ENCODE results near the gene TMEM101. TPM values are rescaled to one million over a fixed set of nuclear protein-coding genes. Genes with fewer than 3 reads are reported as not detected.

The TMEM101 gene
- total and polyA plus RNA-seq, 2 of the 8 experiments (the other 6 are each of a cell fraction or from before 2014, with no cell fraction given) = 16.1 to 44.7 TPM

DNA sequence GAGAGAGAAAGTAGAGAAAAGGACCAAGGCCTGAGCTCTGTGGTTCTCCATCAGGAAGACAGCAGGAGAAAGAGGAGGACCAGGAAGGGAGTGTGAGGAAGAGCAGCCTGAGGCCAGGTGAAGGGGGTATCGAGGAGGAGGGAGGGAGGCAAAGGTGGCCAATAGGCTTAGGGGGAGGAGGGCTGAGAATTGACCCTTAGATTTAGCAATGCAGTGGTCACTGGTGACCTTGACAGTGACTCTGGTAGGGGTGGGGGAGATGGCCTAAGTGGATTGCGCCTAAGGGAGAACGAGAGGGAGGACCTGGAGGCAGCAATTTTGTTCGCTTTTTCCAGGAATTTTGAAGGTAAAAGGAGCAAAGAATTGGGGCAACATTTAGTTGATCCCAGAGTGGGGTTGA is 15.7 kb downstream of the TMEM101 start:
- Histone ChIP-seq H4K91ac (replicated peaks; ENCODE audit: insufficient read length, low read length) (no peak overlapping the region), H3K79me1 (ENCODE audit: low read depth, low read length) (no peaks in the 10 kb centered on the region), H4K20me1 (replicated peaks in 1 of 2; ENCODE audit: control insufficient read depth in 1 of 2, insufficient read depth in 2 of 2, low read length in 2 of 2) (no peaks in the 10 kb centered on the region), H3K27ac (ENCODE audit: low read depth, low read length) (no peak overlapping the region), H3K14ac (ENCODE audit: insufficient read length) (no peak overlapping the region), H2BK20ac (ENCODE audit: low read length) (no peak overlapping the region), H2BK12ac (ENCODE audit: low read depth, low read length) (no peak overlapping the region), H2AK5ac (ENCODE audit: low read depth, low read length) (no peak overlapping the region), H3K4me3 (ENCODE audit: extremely low read depth in 1 of 4, insufficient read depth in 2 of 4, low read depth in 3 of 4, low read length in 4 of 4) (no peak overlapping the region), H3K9me3 (ENCODE audit: insufficient read depth in 2 of 2, low read depth in 1 of 2, low read length in 1 of 2) (no peaks in the 10 kb centered on the region), H4K8ac (ENCODE audit: extremely low read depth, insufficient read depth, low read length) (no peak overlapping the region), H3K27me3 (replicated peaks in 1 of 4; ENCODE audit: control insufficient read depth in 3 of 4, extremely low read depth in 1 of 4, insufficient read depth in 3 of 4, low read length in 3 of 4) (peaks cover 0 to 8% (median 5%) of the 10 kb centered on the region in 4 experiments; a peak in 5 of 7 replicates), H3K18ac (ENCODE audit: extremely low read depth, low read length) (no peak overlapping the region), H3K9ac (replicated peaks in 1 of 4; ENCODE audit: extremely low read depth in 1 of 4, low read depth in 3 of 4, low read length in 3 of 4) (no peak overlapping the region), H2BK15ac (ENCODE audit: low read length) (no peak overlapping the region), H3K4me1 (replicated peaks in 1 of 4; ENCODE audit: control insufficient read depth in 3 of 4, insufficient read depth in 4 of 4, low read length in 3 of 4) (peaks cover 0 to 2% (median 0%) of the 10 kb centered on the region in 4 experiments; a peak in 1 of 7 replicates), H2BK5ac (ENCODE audit: low read depth, low read length) (no peak overlapping the region), H3K36me3 (ENCODE audit: control insufficient read depth in 2 of 4, insufficient read depth in 4 of 4, low read length in 3 of 4) (no peaks in the 10 kb centered on the region), H4K5ac (ENCODE audit: insufficient read length, low read depth, low read length) (no peak overlapping the region), H3K4ac (replicated peaks; ENCODE audit: insufficient read length, low read depth, low read length) (no peak overlapping the region), H3K79me2 (ENCODE audit: control insufficient read depth in 1 of 2, insufficient read depth in 2 of 2, low read length in 2 of 2) (no peaks in the 10 kb centered on the region), H3K56ac (replicated peaks; ENCODE audit: insufficient read length, low read depth, low read length) (no peak overlapping the region), H3K23me2 (ENCODE audit: low read depth, low read length) (no peaks in the 10 kb centered on the region; the same call in 1 of the 2 replicates), H3K4me2 (ENCODE audit: insufficient read depth in 1 of 2, low read depth in 2 of 2, low read length in 2 of 2) (no peak overlapping the region), H3K23ac (ENCODE audit: insufficient read length) (no peak overlapping the region), H2AFZ (ENCODE audit: low read length) (no peak overlapping the region), H2BK120ac (replicated peaks; ENCODE audit: low read depth, low read length) (no peak overlapping the region)
- FAIRE-seq = no peak
- CTCF ChIA-PET (ENCODE audit: partially characterized antibody) = interaction anchor here (0.7 to 22.7 kb wide), 8 partner anchors 8 to 150 kb away, joined by 3 to 416 read pairs (median 6); partner anchors contain the start of genes NAGS and PPY
- WGBS, 2 experiments (ENCODE audit: extremely low coverage in 1 of 2, insufficient coverage in 1 of 2, insufficient read length in 1 of 2, insufficient replicate concordance in 2 of 2, low coverage in 1 of 2, low lambda C conversion rate in 2 of 2, missing lambda C conversion rate in 1 of 2) = 80% methylated on average over 4 of the region's 4 CpGs; no CpG with 5 or more reads in 1 of the 2 experiments
- DNase-seq (ENCODE audit: low read depth in 1 of 2, low spot score in 2 of 2) = no peak
- POLR2A ChIA-PET (ENCODE audit: partially characterized antibody) = interaction anchor here (0.5 to 1.8 kb wide), 5 partner anchors 9 to 88 kb away, joined by 3 to 7 read pairs (median 3); partner anchors contain the start of gene TMEM101
- TF ChIP-seq, protein P1, sequence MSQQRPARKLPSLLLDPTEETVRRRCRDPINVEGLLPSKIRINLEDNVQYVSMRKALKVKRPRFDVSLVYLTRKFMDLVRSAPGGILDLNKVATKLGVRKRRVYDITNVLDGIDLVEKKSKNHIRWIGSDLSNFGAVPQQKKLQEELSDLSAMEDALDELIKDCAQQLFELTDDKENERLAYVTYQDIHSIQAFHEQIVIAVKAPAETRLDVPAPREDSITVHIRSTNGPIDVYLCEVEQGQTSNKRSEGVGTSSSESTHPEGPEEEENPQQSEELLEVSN (IDR thresholded peaks at IDR 0.05) = no peak
- TF ChIP-seq CBX5 (IDR thresholded peaks at IDR 0.05; ENCODE audit: low read depth, low read length) (no peak), TAF1 (IDR thresholded peaks at IDR 0.05; ENCODE audit: low read depth, low read length) (no peak), JUND (IDR thresholded peaks at IDR 0.05; ENCODE audit: low read length) (no peak), YY1 (IDR thresholded peaks at IDR 0.05; ENCODE audit: low read depth, low read length) (no peak), TAF7 (optimal IDR thresholded peaks at IDR 0.05; ENCODE audit: borderline replicate concordance, low read depth, low read length) (no peak), TCF12 (IDR thresholded peaks at IDR 0.05; ENCODE audit: low read depth, low read length) (no peak), JUN (IDR thresholded peaks at IDR 0.05; ENCODE audit: low read depth, low read length) (no peak), PHF8 (conservative IDR thresholded peaks at IDR 0.05; ENCODE audit: low read depth, low read length) (no peak), ZNF274 (IDR thresholded peaks at IDR 0.05; ENCODE audit: borderline replicate concordance, extremely low read depth, low read length) (no peak)
- TF ChIP-seq, protein P2, sequence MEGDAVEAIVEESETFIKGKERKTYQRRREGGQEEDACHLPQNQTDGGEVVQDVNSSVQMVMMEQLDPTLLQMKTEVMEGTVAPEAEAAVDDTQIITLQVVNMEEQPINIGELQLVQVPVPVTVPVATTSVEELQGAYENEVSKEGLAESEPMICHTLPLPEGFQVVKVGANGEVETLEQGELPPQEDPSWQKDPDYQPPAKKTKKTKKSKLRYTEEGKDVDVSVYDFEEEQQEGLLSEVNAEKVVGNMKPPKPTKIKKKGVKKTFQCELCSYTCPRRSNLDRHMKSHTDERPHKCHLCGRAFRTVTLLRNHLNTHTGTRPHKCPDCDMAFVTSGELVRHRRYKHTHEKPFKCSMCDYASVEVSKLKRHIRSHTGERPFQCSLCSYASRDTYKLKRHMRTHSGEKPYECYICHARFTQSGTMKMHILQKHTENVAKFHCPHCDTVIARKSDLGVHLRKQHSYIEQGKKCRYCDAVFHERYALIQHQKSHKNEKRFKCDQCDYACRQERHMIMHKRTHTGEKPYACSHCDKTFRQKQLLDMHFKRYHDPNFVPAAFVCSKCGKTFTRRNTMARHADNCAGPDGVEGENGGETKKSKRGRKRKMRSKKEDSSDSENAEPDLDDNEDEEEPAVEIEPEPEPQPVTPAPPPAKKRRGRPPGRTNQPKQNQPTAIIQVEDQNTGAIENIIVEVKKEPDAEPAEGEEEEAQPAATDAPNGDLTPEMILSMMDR (IDR thresholded peaks at IDR 0.05; ENCODE audit: control extremely low read depth in 1 of 3, insufficient read depth in 1 of 3, low read depth in 1 of 3, low read length in 3 of 3) = no peak

All from H1 (cell line).